Breast epithelium (tissue), 4 donors: ENCODE data around the gene ISY1. TPM values are rescaled to one million over a fixed set of nuclear protein-coding genes. Genes with fewer than 3 reads are reported as not detected.
"Not testable (repeated sequence)": the region's sequence is repeated elsewhere in the genome, so short reads cannot be mapped to it uniquely, and the experiment has no call there.

Source experiments
- DNase-seq, 2 donors: peaks; one replicate each; pipeline ENCODE4 v3.0.0-alpha.2; 2019; ENCODE audit warnings: low spot score in 2 of 2
- H3K27ac ChIP-seq, 2 donors: fragments of 200-600 bp; sonication (generic) in 1 of 2; one replicate each; pipeline ENCODE4 v1.5.1; 2016 to 2019; ENCODE audit warnings: mild to moderate bottlenecking in 1 of 2
- H3K27me3 ChIP-seq, 2 donors: fragments of 200-600 bp; sonication (generic) in 1 of 2; one replicate each; pipeline versions ENCODE4 v1.5.1 to v1.6.0; 2017 to 2019; ENCODE audit warnings: control low read depth in 1 of 2, mild to moderate bottlenecking in 1 of 2
- H3K36me3 ChIP-seq: fragments of 200-600 bp; one replicate; pipeline ENCODE4 v1.5.1; 2019
- H3K4me1 ChIP-seq, 2 donors: fragments of 200-600 bp; sonication (generic); one replicate each; pipeline ENCODE4 v1.5.1; 2016 to 2019; ENCODE audit warnings: control low read depth in 1 of 2
- H3K4me3 ChIP-seq, 3 donors: fragments of 200-600 bp; sonication (generic); 1 replicate in 2 of 3; 2 replicates in 1 of 3; pipeline ENCODE4 v1.5.1; 2016 to 2019; ENCODE audit warnings: mild to moderate bottlenecking in 3 of 3, moderate library complexity in 2 of 3
- H3K9me3 ChIP-seq, 2 donors: fragments of 200-600 bp; sonication (generic) in 1 of 2; one replicate each; pipeline ENCODE4 v1.5.1; 2016 to 2019; ENCODE audit warnings: control low read depth in 1 of 2
- CTCF ChIP-seq, 3 donors: fragments of 450-650 bp; IDR thresholded peaks; one replicate each; pipeline ENCODE4 v1.5.1; 2016 to 2017; ENCODE audit warnings: antibody characterized with exemption in 3 of 3, mild to moderate bottlenecking in 3 of 3, moderate library complexity in 3 of 3
- POLR2A ChIP-seq: fragments of 450-650 bp; IDR thresholded peaks from one replicate; pipeline ENCODE4 v1.6.1; 2016; ENCODE audit warnings: antibody characterized with exemption, mild to moderate bottlenecking, moderate library complexity
- POLR2AphosphoS5 ChIP-seq, 3 donors: sonication (generic); formaldehyde crosslinking; IDR thresholded peaks; one replicate each; pipeline ENCODE4 v1.6.1; 2017; ENCODE audit warnings: antibody characterized with exemption in 3 of 3
- intact Hi-C: fragments of 100-400 bp; cut with DNase I; formaldehyde crosslinking; loops from one replicate; pipeline ENCODE4 v1.15.1; 2023; ENCODE audit warnings: low total_unique reads
- total RNA-seq, 3 donors: library from RNA; depleted of rRNA; stranded (reverse); fragments of >200 nt; gene quantifications; one replicate each; pipeline ENCODE4 v1.1.0, GENCODE V29; 2016

Gene ISY1
- total RNA-seq, 3 donors from 2014 or later = 21.4 to 27.9 (median 21.7) TPM

GRCh38 chr3:129118745-129119144, 42.1 kb downstream of the ISY1 start:
- no peaks in the 10 kb centered on the region for H3K9me3 ChIP-seq
- TF ChIP-seq CTCF (IDR thresholded peaks at IDR 0.05) (no peak), POLR2A (no peak), POLR2AphosphoS5 (IDR thresholded peaks at IDR 0.05) (no peak)
- H3K27me3 ChIP-seq = no peaks in the 10 kb centered on the region
- DNase-seq = no peak
- peak overlapping the region in 1 of 3 donors; percentile 94 for H3K4me3 ChIP-seq
- peak overlapping the region; percentile 94 to 97 for H3K27ac ChIP-seq
- H3K4me1 ChIP-seq = peaks cover 0 to 2% of the 10 kb centered on the region in 2 donors
- intact Hi-C loops = no loop called here
- H3K36me3 ChIP-seq = no peaks in the 10 kb centered on the region

GRCh38 chr3:129117134-129117533, 43.7 kb downstream of the ISY1 start:
- Histone ChIP-seq H3K9me3 (no peaks in the 10 kb centered on the region), H3K27me3 (no peaks in the 10 kb centered on the region), H3K4me1 (peaks cover 0 to 2% of the 10 kb centered on the region in 2 donors), H3K36me3 (no peaks in the 10 kb centered on the region), H3K4me3 (no peak overlapping the region), H3K27ac (no peak overlapping the region)
- TF ChIP-seq POLR2AphosphoS5 (IDR thresholded peaks at IDR 0.05) = no peak
- no peak for TF ChIP-seq POLR2A
- no peak for TF ChIP-seq CTCF (IDR thresholded peaks at IDR 0.05)
- no peak for DNase-seq
- intact Hi-C loops = no loop called here

- no peaks in the 10 kb centered on the region for H3K9me3 ChIP-seq
- H3K4me3 ChIP-seq = no peak overlapping the region
- H3K27ac ChIP-seq = peak overlapping the region in 1 of 2 donors; percentile 1
- no peak for DNase-seq
- TF ChIP-seq POLR2AphosphoS5 (IDR thresholded peaks at IDR 0.05) (no peak), POLR2A (no peak), CTCF (IDR thresholded peaks at IDR 0.05) (no peak)
- peaks cover 0 to 2% of the 10 kb centered on the region in 2 donors for H3K4me1 ChIP-seq
- no peaks in the 10 kb centered on the region for H3K27me3 ChIP-seq
- H3K36me3 ChIP-seq = no peaks in the 10 kb centered on the region
- intact Hi-C loops = no loop called here
Observed at GRCh38 chr3:129116482-129116946, 44.3 kb downstream of the ISY1 start.

- H3K9me3 ChIP-seq = no peaks in the 10 kb centered on the region
- no peak for TF ChIP-seq CTCF (IDR thresholded peaks at IDR 0.05)
- TF ChIP-seq POLR2A = no peak
- no peak for TF ChIP-seq POLR2AphosphoS5 (IDR thresholded peaks at IDR 0.05)
- intact Hi-C loops = no loop called here
- no peaks in the 10 kb centered on the region for H3K27me3 ChIP-seq
- H3K4me3 ChIP-seq = no peak overlapping the region
- peaks cover 0 to 2% of the 10 kb centered on the region in 2 donors for H3K4me1 ChIP-seq
- DNase-seq = no peak
- H3K27ac ChIP-seq = no peak overlapping the region
- H3K36me3 ChIP-seq = no peaks in the 10 kb centered on the region
Observed at GRCh38 chr3:129114455-129114854, 46.4 kb downstream of the ISY1 start.

- no peak for TF ChIP-seq POLR2A
- Histone ChIP-seq H3K27me3 (no peaks in the 10 kb centered on the region), H3K4me3 (no peak overlapping the region), H3K36me3 (no peaks in the 10 kb centered on the region), H3K27ac (no peak overlapping the region), H3K9me3 (no peaks in the 10 kb centered on the region), H3K4me1 (peaks cover 0 to 2% of the 10 kb centered on the region in 2 donors)
- intact Hi-C loops = no loop called here
- no peak for DNase-seq
Observed at GRCh38 chr3:129112308-129113052, 48.4 kb downstream of the ISY1 start.

GRCh38 chr3:129111076-129111780, 49.6 kb downstream of the ISY1 start:
- H3K9me3 ChIP-seq, H3K4me1 ChIP-seq, H3K27me3 ChIP-seq, H3K27ac ChIP-seq, H3K36me3 ChIP-seq, DNase-seq, intact Hi-C loops, H3K4me3 ChIP-seq: not testable (repeated sequence)
